Fibroblast of villous mesenchyme (primary cell): ENCODE measurements around the gene SNX18. TPM values are rescaled to one million over a fixed set of nuclear protein-coding genes. Genes with fewer than 3 reads are reported as not detected.

ENCODE experiments used
- DNase-seq: peaks from one replicate; pipeline ENCODE4 v3.0.0-alpha.2; 2010; ENCODE audit warnings: low read depth
- H3K4me3 ChIP-seq: 2 replicates; pipeline ENCODE4 v1.5.1; 2011; ENCODE audit warnings: low read depth, mild to moderate bottlenecking, low read length
- CTCF ChIP-seq: IDR thresholded peaks from 2 replicates; pipeline ENCODE4 v1.5.1; 2012; ENCODE audit warnings: low read depth, mild to moderate bottlenecking, low read length; ENCODE audit not compliant: insufficient read depth
- total RNA-seq: library from RNA; depleted of rRNA; stranded (reverse); fragments of >200 nt; gene quantifications from 2 replicates; pipeline ENCODE4 v1.2.3, GENCODE V29; 2012

Gene SNX18
- total RNA-seq, 1 donor, result 51.0 TPM

GRCh38 chr5:54547711-54548250 lies 30.2 kb downstream of the SNX18 start:
- no peak overlapping the region for H3K4me3 ChIP-seq
- TF ChIP-seq CTCF, result no peak
- DNase-seq, result peak; percentile 89

GRCh38 chr5:54548565-54548964 lies 31.0 kb downstream of the SNX18 start:
- DNase-seq, result no peak
- H3K4me3 ChIP-seq, result no peak overlapping the region
- no peak for TF ChIP-seq CTCF

- no peak for TF ChIP-seq CTCF
- no peak overlapping the region for H3K4me3 ChIP-seq
- DNase-seq, result peak; percentile 24
Observed at GRCh38 chr5:54551292-54551691, 33.7 kb downstream of the SNX18 start.

- TF ChIP-seq CTCF, result no peak
- no peak overlapping the region for H3K4me3 ChIP-seq
- DNase-seq, result no peak
Observed at GRCh38 chr5:54551926-54552325, 34.4 kb downstream of the SNX18 start.

GRCh38 chr5:54552446-54552845 lies 34.9 kb downstream of the SNX18 start:
- no peak overlapping the region for H3K4me3 ChIP-seq
- DNase-seq, result no peak
- no peak for TF ChIP-seq CTCF

GRCh38 chr5:54553659-54554207 lies 36.2 kb downstream of the SNX18 start:
- DNase-seq, result no peak
- no peak overlapping the region for H3K4me3 ChIP-seq
- TF ChIP-seq CTCF, result no peak

- no peak overlapping the region for H3K4me3 ChIP-seq
- no peak for TF ChIP-seq CTCF
- DNase-seq, result no peak
Observed at GRCh38 chr5:54556141-54556540, 38.6 kb downstream of the SNX18 start.
